Activated T-helper 1 cell treated with Interleukin-2 at 50 U/mL for 16 hours (primary cell): ENCODE measurements around the gene IRGQ.
"Not testable (repeated sequence)": the region's sequence is repeated elsewhere in the genome, so short reads cannot be mapped to it uniquely, and the experiment has no call there.

Source experiments
- DNase-seq: peaks from one replicate; pipeline ENCODE4 v3.0.0-alpha.2; 2020; ENCODE audit warnings: low read depth

The IRGQ gene

GRCh38 chr19:43624933-43625332 lies 29.0 kb upstream of the IRGQ start:
- DNase-seq = peak; percentile 70

DNA sequence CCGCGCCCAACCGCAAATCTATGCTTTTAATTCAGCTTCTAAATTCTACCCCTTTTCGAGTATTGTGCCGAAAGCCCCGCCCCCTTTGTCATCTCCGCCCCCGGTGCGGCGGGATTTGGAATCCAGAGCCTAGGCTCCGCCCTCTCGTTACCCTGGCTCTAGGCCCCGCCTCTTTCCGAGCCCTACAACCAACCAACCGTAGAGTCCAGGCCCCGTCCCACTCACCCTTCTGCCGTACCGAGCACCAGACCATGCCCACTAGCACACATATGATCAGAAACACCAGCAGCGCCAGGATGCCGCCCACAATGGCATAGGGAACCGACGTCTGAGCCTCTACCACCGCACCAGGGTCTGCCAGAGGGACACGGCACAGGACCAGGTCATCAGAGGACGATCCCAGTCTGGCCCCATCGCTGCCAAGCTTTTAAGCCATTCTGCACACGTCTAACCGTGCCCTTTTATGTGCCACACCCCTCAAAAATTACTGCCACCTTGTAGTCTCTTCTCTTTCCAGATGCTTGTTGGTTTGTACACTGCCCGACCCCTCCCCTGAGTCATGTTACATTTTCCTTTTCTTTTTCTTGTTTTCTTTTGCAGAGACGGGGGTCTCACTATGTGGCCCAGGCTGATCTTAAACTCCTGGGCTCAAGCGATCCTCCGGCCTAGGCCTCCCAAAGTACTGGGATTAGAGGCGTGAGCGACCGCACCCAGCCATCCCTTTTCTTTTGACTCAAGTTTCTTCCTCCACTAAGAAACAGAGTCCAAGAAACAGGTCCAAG lies 28.1 kb upstream of the IRGQ start:
- DNase-seq = no peak

GRCh38 chr19:43622956-43623355 lies 27.0 kb upstream of the IRGQ start:
- DNase-seq = no peak

- DNase-seq = no peak
Measured at GRCh38 chr19:43622070-43622469, 26.1 kb upstream of the IRGQ start.

DNA sequence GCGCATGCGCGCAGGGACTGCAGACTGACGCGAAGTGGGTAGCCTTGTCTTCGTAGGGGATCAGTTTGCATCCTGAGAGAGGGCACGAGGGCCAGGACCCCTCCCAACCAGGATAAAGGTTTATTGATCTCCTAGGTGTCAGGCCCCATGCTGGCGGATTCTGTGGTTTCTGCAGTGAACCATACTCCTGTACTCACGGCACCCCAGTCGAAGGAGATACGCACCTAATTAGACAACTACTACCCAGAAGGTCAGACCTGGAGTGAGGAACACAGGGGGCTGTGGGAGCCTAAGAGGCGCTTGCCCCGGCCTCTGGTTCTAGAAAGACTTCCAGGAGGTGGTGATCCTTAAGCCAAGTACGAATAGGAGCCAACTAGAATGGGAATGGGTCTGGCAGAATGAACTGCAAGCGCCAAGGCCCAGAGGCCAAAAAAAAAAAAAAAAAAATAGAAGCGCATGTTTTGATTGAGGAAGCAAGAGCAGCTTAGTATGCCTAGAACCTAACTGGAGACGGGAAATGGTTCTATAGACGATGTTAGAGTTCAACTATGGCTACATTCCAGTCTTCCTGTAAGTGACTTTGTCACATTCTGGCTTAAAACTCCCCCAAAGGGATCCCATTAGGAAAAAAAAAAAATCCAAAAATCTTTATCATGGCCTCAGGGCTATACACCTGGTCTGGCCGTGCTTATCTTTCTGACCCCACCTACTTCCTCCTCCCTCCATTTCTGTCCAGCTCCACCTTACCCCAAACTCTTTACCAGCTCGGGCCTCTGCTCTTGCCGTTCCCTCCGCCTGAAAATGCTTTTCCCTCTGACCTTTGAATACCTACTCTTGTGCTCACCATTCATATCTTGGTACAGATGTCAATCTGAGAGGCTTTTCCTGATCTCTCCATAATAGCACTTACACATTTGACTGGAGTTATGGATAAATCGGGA lies 24.4 kb upstream of the IRGQ start:
- peak; percentile 71 for DNase-seq

DNA sequence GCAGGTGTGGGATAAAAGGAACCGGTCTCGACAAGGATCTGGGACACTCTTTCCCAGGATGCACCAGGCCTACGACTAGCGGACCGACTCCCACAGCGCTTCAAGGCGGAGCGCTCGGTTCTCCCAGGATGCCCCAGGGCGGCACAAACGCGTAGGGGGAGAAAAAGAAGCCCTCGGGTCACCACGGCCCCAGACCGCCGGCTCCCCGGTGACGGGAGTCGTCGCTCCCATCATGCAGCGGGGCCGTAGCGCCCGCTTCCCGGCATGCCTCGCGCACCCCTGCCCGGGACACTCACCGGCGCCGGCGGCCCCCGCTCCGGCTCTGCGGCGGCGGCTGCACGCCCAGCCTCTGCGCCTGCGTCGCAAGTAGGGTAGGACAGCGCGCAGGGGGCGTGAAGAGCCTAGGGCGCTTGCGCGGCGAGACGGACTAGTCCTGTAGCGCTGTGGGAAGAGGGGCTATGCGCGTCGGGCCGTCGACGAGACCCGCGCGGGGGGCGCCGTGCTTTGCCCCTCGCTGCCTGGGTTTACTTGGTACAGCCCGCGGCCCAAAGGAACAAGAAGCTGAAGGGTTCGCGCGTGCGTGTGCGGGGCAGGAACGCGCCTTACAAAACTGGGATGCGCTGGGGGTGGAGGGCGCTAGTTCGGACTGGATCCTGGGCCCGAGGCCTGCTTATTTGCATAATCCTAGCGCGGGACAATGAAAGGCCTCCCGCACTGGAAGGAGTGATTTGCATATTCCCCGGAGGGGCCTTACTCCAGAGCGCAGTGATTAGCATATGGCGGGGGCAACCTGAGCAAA lies 23.5 kb upstream of the IRGQ start, which contains the start of gene ZNF428:
TSS of gene ZNF428 (minus strand) at position 368 of the 799 bp plus-strand sequence. CDS start 5,325 bp downstream, outside the sequence.
- peak; percentile 78 for DNase-seq

GRCh38 chr19:43618921-43619261 lies 23.0 kb upstream of the IRGQ start:
- DNase-seq = no peak

DNA sequence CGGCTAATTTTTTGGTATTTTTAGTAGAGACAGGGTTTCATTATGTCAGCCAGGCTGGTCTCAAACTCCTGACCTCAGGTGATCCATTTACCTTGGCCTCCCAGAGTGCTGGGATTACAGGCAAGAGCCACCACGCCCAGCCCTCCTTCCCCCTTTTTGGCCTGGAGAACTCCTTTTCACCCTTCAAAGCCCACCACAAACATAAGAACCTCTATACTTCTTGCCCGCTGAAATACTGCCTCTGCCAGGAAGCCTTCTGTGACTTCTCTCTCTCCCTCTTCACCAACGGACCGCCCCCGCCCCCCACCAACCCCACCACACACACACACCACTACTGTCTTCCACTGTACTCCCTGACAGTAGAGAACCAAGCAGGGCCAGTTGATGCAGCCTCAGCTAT lies 21.0 kb upstream of the IRGQ start:
- no peak for DNase-seq

- DNase-seq = no peak
Measured at GRCh38 chr19:43616306-43616705, 20.4 kb upstream of the IRGQ start.

DNA sequence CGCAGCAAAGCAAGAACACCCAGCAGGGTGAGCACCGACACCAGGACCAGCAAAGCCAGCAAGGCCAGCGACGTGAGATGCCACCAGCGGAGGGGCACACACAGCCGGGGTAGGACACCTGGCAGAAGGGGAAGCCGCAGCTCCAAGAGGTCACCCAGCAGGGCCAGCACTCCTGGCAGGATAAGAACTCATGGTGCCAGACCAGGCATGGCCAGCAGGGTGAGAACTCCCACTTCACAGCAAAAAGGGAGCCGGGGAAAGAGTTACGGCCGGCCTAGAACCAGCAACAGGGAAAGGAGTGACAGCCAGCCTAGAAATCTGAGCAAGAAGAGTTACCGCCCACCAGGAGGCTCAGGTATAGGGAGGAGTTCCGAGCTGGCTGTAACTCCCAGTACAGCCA lies 16.4 kb upstream of the IRGQ start:
- DNase-seq = no peak

DNA sequence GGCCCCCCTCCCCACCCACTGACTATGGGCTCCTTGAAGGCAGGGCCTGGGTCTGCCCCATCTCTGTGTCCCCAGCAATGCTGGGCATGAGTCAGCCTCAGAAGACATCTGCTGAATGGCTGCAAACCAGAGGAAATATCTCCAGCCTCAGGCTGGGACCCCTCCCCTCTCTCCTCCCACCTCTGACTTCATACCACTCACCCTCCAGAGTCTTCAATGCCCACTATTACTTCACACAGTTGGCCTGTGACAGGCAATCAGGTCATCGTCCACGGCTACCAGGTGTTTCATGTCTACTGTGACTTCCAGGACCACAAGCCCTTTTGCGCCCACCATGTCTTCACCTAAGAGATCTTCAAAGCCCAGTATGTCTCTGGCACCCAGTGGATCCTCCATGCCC lies 15.9 kb upstream of the IRGQ start, which contains the start of gene SRRM5:
TSS of gene SRRM5 (plus strand) at position 301 of the 400 bp plus-strand sequence. CDS start at position 335, 34 bp downstream.
- no peak for DNase-seq

DNA sequence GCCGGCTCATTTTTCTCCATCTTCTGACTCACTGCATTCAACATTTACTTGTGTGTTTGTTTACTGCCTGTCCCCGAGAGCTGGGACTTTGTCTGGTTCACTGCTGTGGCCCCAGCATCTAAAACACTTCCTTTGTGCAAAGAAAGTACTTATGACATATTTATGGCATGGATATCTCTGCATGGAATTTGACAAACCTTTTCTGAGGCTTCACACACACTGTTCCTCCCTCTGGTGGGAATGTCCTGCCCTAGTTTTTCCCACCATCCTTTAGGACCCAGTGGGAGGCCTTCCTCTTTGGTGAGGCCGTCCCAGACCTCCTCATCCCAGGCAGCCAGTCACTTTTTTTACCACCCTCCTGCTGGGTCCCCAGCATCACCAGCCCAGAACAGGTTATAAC lies 14.6 kb upstream of the IRGQ start:
- no peak for DNase-seq

GRCh38 chr19:43609872-43610271 lies 13.9 kb upstream of the IRGQ start:
- no peak for DNase-seq

GRCh38 chr19:43607238-43608205 lies 11.6 kb upstream of the IRGQ start:
- DNase-seq = no peak

GRCh38 chr19:43606569-43607229 lies 10.8 kb upstream of the IRGQ start:
- no peak for DNase-seq

- no peak for DNase-seq
Measured at GRCh38 chr19:43605875-43606568, 10.1 kb upstream of the IRGQ start.

- DNase-seq = not testable (repeated sequence)
Measured at GRCh38 chr19:43600326-43600725, 4.4 kb upstream of the IRGQ start.

GRCh38 chr19:43599635-43600295 lies 3.8 kb upstream of the IRGQ start:
- no peak for DNase-seq
